IMR-90 (cell line): ENCODE measurements around the gene OXA1L. TPM values are rescaled to one million over a fixed set of nuclear protein-coding genes. Genes with fewer than 3 reads are reported as not detected.

Experiments used
- ATAC-seq: fragments of 200-7000 bp; cut with Tn5 transposase; 2 replicates; pipeline ENCODE4 v1.9.1; 2020; ENCODE audit warnings: low read depth, mild to moderate bottlenecking, moderate library complexity
- BruUV-seq: library from RNA; stranded (reverse); fragments of 400-500 nt; replicated peaks from 2 replicates; lab custom pipeline; 2021; lab: Mats Ljungman, UMichigan
- CTCF ChIA-PET: fragments of 300-600 bp; formaldehyde crosslinking; extraction: SDS; loops from one replicate; lab custom pipeline; 2021; ENCODE audit warnings: antibody characterized with exemption; lab: Yijun Ruan, JAX
- POLR2A ChIA-PET: fragments of 300-600 bp; sonication (Branson Sonifier 250); formaldehyde crosslinking; loops from one replicate; lab custom pipeline; 2022; ENCODE audit warnings: antibody characterized with exemption; ENCODE audit not compliant: unreplicated experiment; lab: Charles Lee
- DNase-seq: peaks from one replicate; pipeline ENCODE4 v3.0.0; 2013
- H2AFZ ChIP-seq: replicated peaks from 2 replicates; pipeline ENCODE3; 2013; ENCODE audit warnings: low read length, mild to moderate bottlenecking; ENCODE audit not compliant: poor library complexity
- H2AK5ac ChIP-seq: 2 replicates; pipeline ENCODE4 v1.6.1; 2013; ENCODE audit warnings: low read depth, low read length, inconsistent platforms
- H2AK9ac ChIP-seq: replicated peaks from 2 replicates; pipeline ENCODE3; 2013; ENCODE audit warnings: mild to moderate bottlenecking, low read depth, low read length, moderate library complexity; ENCODE audit not compliant: poor library complexity
- H2BK120ac ChIP-seq: 2 replicates; pipeline ENCODE4 v1.6.1; 2013; ENCODE audit warnings: low read depth, low read length, inconsistent platforms
- H2BK15ac ChIP-seq: 3 replicates; pipeline ENCODE4 v1.6.1; 2013; ENCODE audit warnings: low read depth, low read length, inconsistent platforms
- H2BK20ac ChIP-seq: 2 replicates; pipeline ENCODE4 v1.6.1; 2013; ENCODE audit warnings: low read depth, mild to moderate bottlenecking, inconsistent platforms, low read length, moderate library complexity
- H2BK5ac ChIP-seq: 2 replicates; pipeline ENCODE4 v1.6.1; 2013; ENCODE audit warnings: mild to moderate bottlenecking, low read depth, low read length, inconsistent platforms; ENCODE audit not compliant: poor library complexity, severe bottlenecking
- H3K14ac ChIP-seq: replicated peaks from 2 replicates; pipeline ENCODE4 v1.6.1; 2013; ENCODE audit warnings: low read depth, low read length, inconsistent platforms
- H3K18ac ChIP-seq: 2 replicates; pipeline ENCODE4 v1.6.1; 2013; ENCODE audit warnings: low read depth, low read length, control low read depth
- H3K23ac ChIP-seq: 2 replicates; pipeline ENCODE4 v1.6.1; 2013; ENCODE audit warnings: low read depth, low read length, inconsistent platforms
- H3K27ac ChIP-seq: 2 replicates; pipeline ENCODE4 v1.5.1; 2013; ENCODE audit warnings: mild to moderate bottlenecking, control low read depth, low read length; ENCODE audit not compliant: insufficient read depth
- H3K27me3 ChIP-seq: 2 replicates; pipeline ENCODE4 v1.6.1; 2013; ENCODE audit warnings: low read length; ENCODE audit not compliant: control insufficient read depth, insufficient read depth
- H3K36me3 ChIP-seq: 2 replicates; pipeline ENCODE4 v1.6.1; 2013; ENCODE audit warnings: low read length, mixed read lengths; ENCODE audit not compliant: control insufficient read depth, insufficient read depth
- H3K4ac ChIP-seq: 2 replicates; pipeline ENCODE4 v1.6.1; 2013; ENCODE audit warnings: low read depth, low read length, inconsistent platforms
- H3K4me1 ChIP-seq: 2 replicates; pipeline ENCODE4 v1.6.1; 2013; ENCODE audit warnings: low read length, mixed read lengths; ENCODE audit not compliant: control insufficient read depth, insufficient read depth
- H3K4me2 ChIP-seq: 2 replicates; pipeline ENCODE4 v1.6.1; 2013; ENCODE audit warnings: low read depth, mild to moderate bottlenecking, control low read depth, low read length, moderate library complexity
- H3K4me3 ChIP-seq: 2 replicates; pipeline ENCODE4 v1.5.1; 2013; ENCODE audit warnings: low read depth, mild to moderate bottlenecking, control low read depth, low read length, moderate library complexity; ENCODE audit not compliant: insufficient read depth
- H3K56ac ChIP-seq: 2 replicates; pipeline ENCODE4 v1.6.1; 2013; ENCODE audit warnings: low read length, inconsistent platforms; ENCODE audit not compliant: insufficient read depth; ENCODE audit errors: extremely low read depth
- H3K79me1 ChIP-seq, 2 experiments: 2 replicates each; pipeline ENCODE4 v1.6.1; 2013; ENCODE audit warnings: low read length in 2 of 2, inconsistent platforms in 1 of 2, low read depth in 1 of 2
- H3K9ac ChIP-seq: 2 replicates; pipeline ENCODE4 v1.6.1; 2013; ENCODE audit warnings: low read depth, low read length, control low read depth
- H3K9me1 ChIP-seq: 2 replicates; pipeline ENCODE4 v1.6.1; 2013; ENCODE audit warnings: low read length, inconsistent platforms; ENCODE audit not compliant: insufficient read depth
- H3K9me3 ChIP-seq: 2 replicates; pipeline ENCODE4 v1.6.1; 2013; ENCODE audit warnings: low read length; ENCODE audit not compliant: control insufficient read depth, insufficient read depth
- H4K20me1 ChIP-seq: 2 replicates; pipeline ENCODE4 v1.6.1; 2013; ENCODE audit warnings: low read length, inconsistent platforms; ENCODE audit not compliant: insufficient read depth
- H4K5ac ChIP-seq: 2 replicates; pipeline ENCODE4 v1.6.1; 2013; ENCODE audit warnings: mild to moderate bottlenecking, low read depth, low read length, control low read depth
- H4K8ac ChIP-seq, 2 experiments: 2 replicates each; pipeline ENCODE4 v1.6.1; 2013; ENCODE audit warnings: low read depth in 2 of 2, low read length in 2 of 2, control low read depth in 1 of 2, inconsistent platforms in 1 of 2
- H4K91ac ChIP-seq: 2 replicates; pipeline ENCODE4 v1.6.1; 2013; ENCODE audit warnings: low read depth, low read length, inconsistent platforms; ENCODE audit not compliant: insufficient read depth
- CHD1 ChIP-seq: IDR thresholded peaks from 2 replicates; pipeline ENCODE4 v1.6.1; 2012; ENCODE audit warnings: low read depth, low read length, improper control_type of control experiment
- CTCF ChIP-seq: conservative IDR thresholded peaks from 2 replicates; pipeline ENCODE4 v1.5.1; 2012; ENCODE audit warnings: mild to moderate bottlenecking, low read depth, low read length, improper control_type of control experiment
- ELK1 ChIP-seq: fragments of 150-350 bp; IDR thresholded peaks from 2 replicates; pipeline ENCODE4 v1.6.1; 2016; ENCODE audit warnings: low read depth, mild to moderate bottlenecking, low read length, moderate library complexity, borderline replicate concordance
- FOS ChIP-seq: fragments of 150-350 bp; IDR thresholded peaks from 2 replicates; pipeline ENCODE4 v1.6.1; 2016; ENCODE audit warnings: low read depth, low read length
- MXI1 ChIP-seq: IDR thresholded peaks from 2 replicates; pipeline ENCODE4 v1.6.1; 2012; ENCODE audit warnings: low read depth, mild to moderate bottlenecking, low read length, moderate library complexity, borderline replicate concordance
- RFX5 ChIP-seq: IDR thresholded peaks from 2 replicates; pipeline ENCODE4 v1.8.0; 2012; ENCODE audit warnings: low read depth, mild to moderate bottlenecking, low read length, moderate library complexity
- SMC3 ChIP-seq: fragments of 150-350 bp; IDR thresholded peaks from 2 replicates; pipeline ENCODE4 v1.6.1; 2016; ENCODE audit warnings: low read depth, mild to moderate bottlenecking, antibody characterized with exemption, low read length, moderate library complexity
- USF2 ChIP-seq: fragments of 150-350 bp; IDR thresholded peaks from 2 replicates; pipeline ENCODE4 v1.6.1; 2017; ENCODE audit warnings: mild to moderate bottlenecking, antibody characterized with exemption, low read length, low read depth
- WGBS, 2 experiments: methylation state at CpG; one replicate each; pipeline versions ENCODE4 v1.1.5 to v1.1.7; 2013; ENCODE audit warnings: missing lambda C conversion rate in 2 of 2; ENCODE audit not compliant: insufficient read length in 1 of 2; ENCODE audit errors: extremely low coverage in 2 of 2; 5-methylcytosine and 5-hydroxymethylcytosine counted together
- dilution Hi-C: fragments of 300-500 bp; cut with HindIII; formaldehyde crosslinking; loops from one replicate; pipeline ENCODE4 v1.14.3; 2018; ENCODE audit warnings: low sequenced_read_pairs; ENCODE audit not compliant: unreplicated experiment
- in situ Hi-C: fragments of 300-500 bp; cut with MboI; formaldehyde crosslinking; loops from 3 replicates; pipeline ENCODE4 v1.14.3; 2019; ENCODE audit warnings: low sequenced_read_pairs, inconsistent platforms, mixed read lengths
- intact Hi-C: fragments of 100-400 bp; cut with micrococcal nuclease; formaldehyde crosslinking; loops from 2 replicates; pipeline ENCODE4 v1.10.0; 2022
- polyA plus RNA-seq, 3 experiments: library from polyadenylated mRNA; depleted of rRNA; stranded (reverse); fragments of >200 nt; gene quantifications; 2 replicates each; pipeline ENCODE4 v1.2.3, GENCODE V29; 2012; ENCODE audit warnings: low replicate concordance in 1 of 3
- total RNA-seq: library from RNA; depleted of rRNA; stranded (reverse); fragments of >200 nt; gene quantifications from 2 replicates; pipeline ENCODE4 v1.2.3, GENCODE V29; 2012

OXA1L gene
- total and polyA plus RNA-seq, 2 of the 4 experiments (the other 2 are of a cell fraction): 47.3 to 113 TPM

- Histone ChIP-seq H2BK15ac (no peak overlapping the region), H3K4ac (no peak overlapping the region), H2AK5ac (no peak overlapping the region), H4K91ac (no peak overlapping the region), H2BK5ac (no peak overlapping the region), H2AFZ (no peak overlapping the region), H3K56ac (no peak overlapping the region), H2AK9ac (no peak overlapping the region), H3K9ac (no peak overlapping the region), H3K4me3 (no peak overlapping the region), H4K5ac (no peak overlapping the region), H3K27ac (no peak overlapping the region), H3K23ac (no peak overlapping the region), H4K20me1 (no peaks in the 10 kb centered on the region), H3K27me3 (peaks cover 17% of the 10 kb centered on the region), H3K4me2 (no peak overlapping the region), H3K9me3 (no peaks in the 10 kb centered on the region), H4K8ac (no peak overlapping the region), H2BK20ac (no peak overlapping the region), H3K79me1 (no peaks in the 10 kb centered on the region), H2BK120ac (no peak overlapping the region), H3K9me1 (no peaks in the 10 kb centered on the region), H3K36me3 (no peaks in the 10 kb centered on the region), H3K4me1 (no peaks in the 10 kb centered on the region), H3K14ac (no peak overlapping the region), H3K18ac (no peak overlapping the region)
- ChIA-PET CTCF (no interaction called here), POLR2A (no interaction called here)
- no peak for DNase-seq
- intact Hi-C loops (no loop called here), dilution Hi-C loops (no loop called here), in situ Hi-C loops (no loop called here)
- BruUV-seq: no TSS peak
- WGBS, 2 experiments: 76% methylated on average over 3 of the region's 4 CpGs; no CpG with 5 or more reads in 1 of the 2 experiments
- TF ChIP-seq FOS: no peak
- no peak for TF ChIP-seq RFX5
- no peak for TF ChIP-seq SMC3
- no peak for TF ChIP-seq CTCF
- no peak for TF ChIP-seq MXI1
- TF ChIP-seq ELK1: no peak
- TF ChIP-seq CHD1: no peak
- TF ChIP-seq USF2: no peak
- no peak for ATAC-seq
Observed at GRCh38 chr14:22748206-22748605, 18.3 kb upstream of the OXA1L start.
